Stimulated activated naive CD8-positive, alpha-beta T cell treated with anti-CD3 and anti-CD28 coated beads, Interleukin-15, Interleukin-2, amounts not matched to agents 100 ng/mL and 50 ng/mL, for 24 hours (primary cell): ENCODE data around the gene GLTPD2.
A peak's percentile ranks its signal among the peaks of the same experiment; 100 is the strongest.

ENCODE experiments used
- H3K27ac Mint-ChIP-seq: one replicate; pipeline ENCODE4 v1.8.0; 2021; ENCODE audit warnings: mild to moderate bottlenecking, mixed read lengths
- H3K27me3 Mint-ChIP-seq: one replicate; pipeline ENCODE4 v1.8.0; 2021; ENCODE audit warnings: mixed read lengths
- H3K36me3 Mint-ChIP-seq: one replicate; pipeline ENCODE4 v1.8.0; 2021; ENCODE audit warnings: low read depth, mixed read lengths
- H3K4me1 Mint-ChIP-seq: one replicate; pipeline ENCODE4 v1.8.0; 2021; ENCODE audit warnings: low read depth, mixed read lengths
- H3K4me3 Mint-ChIP-seq: one replicate; pipeline ENCODE4 v1.8.0; 2021; ENCODE audit warnings: mild to moderate bottlenecking, mixed read lengths
- H3K9me3 Mint-ChIP-seq: one replicate; pipeline ENCODE4 v1.8.0; 2021; ENCODE audit warnings: mixed read lengths

GLTPD2 gene

DNA sequence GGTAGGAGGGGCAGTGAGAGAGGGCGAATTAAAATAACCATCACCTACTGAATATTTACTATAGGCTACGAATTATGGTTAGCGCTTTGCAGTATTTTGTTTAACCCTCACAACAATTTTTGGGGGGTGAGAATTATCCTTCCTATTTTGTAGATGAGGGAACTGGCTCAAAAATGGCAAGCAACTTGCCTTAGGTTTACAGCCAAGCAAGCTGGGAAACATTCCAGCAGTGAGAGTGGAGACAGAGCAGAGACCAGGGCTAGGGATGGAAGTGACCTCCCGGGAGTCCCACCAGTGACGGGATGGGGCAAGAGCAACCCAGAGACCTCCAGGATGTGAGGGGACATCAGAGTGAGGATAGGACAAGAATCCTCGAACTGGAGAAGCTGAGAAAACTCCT, 2.2 kb upstream of the GLTPD2 start:
- no peak overlapping the region for H3K4me3 Mint-ChIP-seq
- H3K4me1 Mint-ChIP-seq = peaks cover 32% of the 10 kb centered on the region
- H3K9me3 Mint-ChIP-seq = no peaks in the 10 kb centered on the region
- no peaks in the 10 kb centered on the region for H3K36me3 Mint-ChIP-seq
- H3K27ac Mint-ChIP-seq = no peak overlapping the region
- peaks cover 59% of the 10 kb centered on the region for H3K27me3 Mint-ChIP-seq

- Mint-ChIP-seq H3K36me3 (no peaks in the 10 kb centered on the region), H3K27me3 (peaks cover 50% of the 10 kb centered on the region), H3K9me3 (no peaks in the 10 kb centered on the region), H3K27ac (no peak overlapping the region), H3K4me1 (peaks cover 32% of the 10 kb centered on the region), H3K4me3 (peak overlapping the region; percentile 38)
Observed at GRCh38 chr17:4788159-4788806, 481 bp upstream of the GLTPD2 start.

GRCh38 chr17:4789701-4789950, 862 bp downstream of the GLTPD2 start:
- H3K27me3 Mint-ChIP-seq = peaks cover 40% of the 10 kb centered on the region
- no peaks in the 10 kb centered on the region for H3K36me3 Mint-ChIP-seq
- H3K4me1 Mint-ChIP-seq = peaks cover 32% of the 10 kb centered on the region
- peak overlapping the region; percentile 78 for H3K4me3 Mint-ChIP-seq
- no peak overlapping the region for H3K27ac Mint-ChIP-seq
- no peaks in the 10 kb centered on the region for H3K9me3 Mint-ChIP-seq

DNA sequence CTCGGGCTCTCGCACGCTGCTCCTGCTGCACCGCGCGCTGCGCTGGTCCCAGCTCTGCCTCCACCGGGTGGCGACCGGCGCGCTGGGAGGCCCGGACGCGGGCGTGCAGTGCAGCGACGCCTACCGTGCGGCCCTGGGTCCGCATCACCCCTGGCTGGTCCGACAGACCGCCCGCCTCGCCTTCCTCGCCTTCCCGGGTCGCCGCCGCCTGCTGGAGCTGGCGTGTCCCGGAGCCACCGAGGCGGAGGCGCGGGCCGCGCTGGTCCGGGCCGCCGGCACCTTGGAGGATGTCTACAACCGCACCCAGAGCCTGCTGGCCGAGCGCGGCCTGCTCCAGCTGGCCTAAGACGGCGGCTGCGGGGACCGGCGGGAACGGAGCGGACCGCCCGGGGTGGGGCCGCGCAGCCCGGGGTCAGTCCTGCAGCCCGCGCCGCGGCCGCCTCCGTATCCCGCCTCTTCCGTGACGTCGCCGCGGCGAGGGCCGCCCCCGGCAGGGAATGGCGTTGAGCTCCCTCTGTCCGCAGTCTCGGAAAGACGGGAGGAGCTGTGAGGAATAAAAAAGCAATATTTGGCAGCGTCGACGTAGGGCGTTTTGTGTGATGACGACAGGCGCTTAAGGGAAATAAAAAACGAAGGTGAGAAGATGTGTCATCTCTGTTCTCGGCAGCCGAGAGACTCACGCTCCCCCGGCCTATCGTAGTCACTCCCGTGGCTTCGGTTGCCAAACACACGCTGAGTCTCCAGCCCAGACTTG, 1.4 kb downstream of the GLTPD2 start:
- peaks cover 32% of the 10 kb centered on the region for H3K4me1 Mint-ChIP-seq
- H3K27ac Mint-ChIP-seq = peak overlapping the region; percentile 70
- no peaks in the 10 kb centered on the region for H3K36me3 Mint-ChIP-seq
- peak overlapping the region; percentile 78 for H3K4me3 Mint-ChIP-seq
- H3K27me3 Mint-ChIP-seq = peaks cover 37% of the 10 kb centered on the region
- H3K9me3 Mint-ChIP-seq = no peaks in the 10 kb centered on the region

GRCh38 chr17:4790705-4791088, 1.9 kb downstream of the GLTPD2 start:
- Mint-ChIP-seq H3K4me1 (peaks cover 27% of the 10 kb centered on the region), H3K27ac (peak overlapping the region; percentile 70), H3K4me3 (peak overlapping the region; percentile 75), H3K27me3 (peaks cover 33% of the 10 kb centered on the region), H3K9me3 (no peaks in the 10 kb centered on the region), H3K36me3 (no peaks in the 10 kb centered on the region)

GRCh38 chr17:4795168-4795567, 6.4 kb downstream of the GLTPD2 start:
- H3K27ac Mint-ChIP-seq = peak overlapping the region; percentile 98
- peaks cover 4% of the 10 kb centered on the region for H3K27me3 Mint-ChIP-seq
- H3K4me3 Mint-ChIP-seq = peak overlapping the region; percentile 100
- no peaks in the 10 kb centered on the region for H3K9me3 Mint-ChIP-seq
- H3K36me3 Mint-ChIP-seq = peaks cover 14% of the 10 kb centered on the region
- peaks cover 24% of the 10 kb centered on the region for H3K4me1 Mint-ChIP-seq

DNA sequence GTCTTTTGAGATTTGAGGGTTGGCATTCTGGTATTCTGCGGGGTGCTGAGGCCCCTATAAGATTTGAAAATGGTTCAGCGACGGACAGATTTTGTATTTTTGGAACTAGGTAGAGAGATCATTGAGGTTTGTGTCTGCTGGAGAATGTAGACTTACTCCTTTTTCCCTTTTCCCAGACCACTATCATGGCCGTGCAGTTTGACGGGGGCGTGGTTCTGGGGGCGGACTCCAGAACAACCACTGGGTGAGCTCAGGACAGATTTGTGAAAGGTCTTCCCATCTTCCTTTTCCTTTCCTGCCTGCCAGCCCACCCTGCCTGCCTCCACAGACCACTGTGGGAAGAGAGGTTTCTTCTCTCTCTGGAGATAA, 7.8 kb downstream of the GLTPD2 start:
- peaks cover 21% of the 10 kb centered on the region for H3K4me1 Mint-ChIP-seq
- H3K9me3 Mint-ChIP-seq = no peaks in the 10 kb centered on the region
- peak overlapping the region; percentile 100 for H3K4me3 Mint-ChIP-seq
- peak overlapping the region; percentile 98 for H3K27ac Mint-ChIP-seq
- H3K36me3 Mint-ChIP-seq = peaks cover 22% of the 10 kb centered on the region
- H3K27me3 Mint-ChIP-seq = peaks cover 4% of the 10 kb centered on the region

DNA sequence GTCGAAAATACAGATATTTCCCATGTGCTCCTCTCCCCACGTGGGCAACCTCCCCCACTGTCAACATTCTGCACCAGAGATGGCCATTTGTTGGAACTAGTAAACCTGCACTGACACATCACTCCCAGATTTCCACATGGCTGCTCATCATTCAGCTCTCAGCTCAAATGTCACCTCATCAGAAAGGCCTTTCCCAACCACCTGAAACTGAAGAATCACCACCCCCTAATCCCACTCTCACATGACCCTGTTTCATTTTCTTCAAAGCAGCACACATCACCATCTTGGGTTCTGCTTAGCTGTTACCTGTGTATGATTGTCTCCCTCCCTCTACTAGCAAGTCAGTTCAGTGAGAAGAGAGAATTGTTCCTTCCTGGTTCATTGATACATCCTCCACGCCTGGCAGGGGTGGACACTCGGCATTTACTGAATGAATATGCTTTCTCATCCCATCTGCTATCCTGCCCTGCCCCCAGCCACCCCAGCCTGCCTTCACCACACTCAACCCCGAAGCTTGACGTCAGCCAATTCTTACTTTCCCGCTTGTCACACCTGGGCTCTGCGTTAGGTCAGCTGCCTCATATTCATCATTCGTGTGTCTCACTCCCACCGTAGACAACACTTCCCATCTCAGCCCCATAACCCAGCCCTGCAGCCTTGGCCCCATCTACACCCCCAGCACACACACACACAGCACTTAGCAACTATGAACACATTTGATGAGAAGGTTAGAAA, 11.9 kb downstream of the GLTPD2 start:
- Mint-ChIP-seq H3K4me3 (no peak overlapping the region), H3K27ac (peak overlapping the region; percentile 10), H3K27me3 (no peaks in the 10 kb centered on the region), H3K4me1 (peaks cover 21% of the 10 kb centered on the region), H3K9me3 (no peaks in the 10 kb centered on the region), H3K36me3 (peaks cover 22% of the 10 kb centered on the region)

DNA sequence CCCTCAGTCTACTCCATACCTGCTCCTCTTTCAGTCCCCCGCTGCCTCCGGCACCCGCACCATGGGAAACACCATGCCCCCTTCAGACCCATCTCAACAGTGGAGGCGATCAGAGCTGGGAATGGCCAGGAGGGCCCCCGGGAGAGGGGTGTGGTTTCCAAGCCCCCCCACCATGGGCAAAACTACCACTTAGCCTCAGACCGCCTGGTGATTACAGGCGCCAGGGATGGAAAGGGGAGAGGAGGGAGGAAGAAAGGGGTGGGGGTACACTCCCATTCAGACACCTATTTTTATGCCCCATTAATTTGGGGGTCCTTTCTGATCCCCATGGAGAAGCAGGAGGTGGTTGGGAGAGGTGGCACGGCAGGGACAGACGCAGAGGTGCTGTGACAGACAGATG, 13.5 kb downstream of the GLTPD2 start, which contains the start of gene C17orf114:
TSS of gene C17orf114 (minus strand) at position 101 of the 400 bp plus-strand sequence.
- Mint-ChIP-seq H3K27ac (no peak within 1 kb of the TSS), H3K27me3 (no peaks in the 10 kb centered on the region), H3K9me3 (no peaks in the 10 kb centered on the region), H3K4me3 (no peak within 1 kb of the TSS), H3K4me1 (peaks cover 15% of the 10 kb centered on the region), H3K36me3 (peaks cover 22% of the 10 kb centered on the region)

- H3K4me3 Mint-ChIP-seq = peak overlapping the region; percentile 77
- H3K27ac Mint-ChIP-seq = no peak overlapping the region
- H3K9me3 Mint-ChIP-seq = no peaks in the 10 kb centered on the region
- H3K27me3 Mint-ChIP-seq = no peaks in the 10 kb centered on the region
- no peaks in the 10 kb centered on the region for H3K36me3 Mint-ChIP-seq
- peaks cover 11% of the 10 kb centered on the region for H3K4me1 Mint-ChIP-seq
Observed at GRCh38 chr17:4806456-4806776, 17.7 kb downstream of the GLTPD2 start.

GRCh38 chr17:4806777-4807604, 18.2 kb downstream of the GLTPD2 start, which contains the start of gene PLD2:
Gene PLD2, plus strand, starts transcription at chr17:4807152. Its CDS starts 621 bp downstream, at chr17:4807773.
- Mint-ChIP-seq H3K4me1 (peaks cover 11% of the 10 kb centered on the region), H3K36me3 (no peaks in the 10 kb centered on the region), H3K9me3 (no peaks in the 10 kb centered on the region), H3K27me3 (no peaks in the 10 kb centered on the region), H3K4me3 (peak within 1 kb of the TSS; percentile 77), H3K27ac (no peak within 1 kb of the TSS)

- Mint-ChIP-seq H3K4me3 (peak overlapping the region; percentile 70), H3K9me3 (no peaks in the 10 kb centered on the region), H3K36me3 (no peaks in the 10 kb centered on the region), H3K27me3 (no peaks in the 10 kb centered on the region), H3K27ac (no peak overlapping the region), H3K4me1 (peaks cover 11% of the 10 kb centered on the region)
Observed at GRCh38 chr17:4807605-4808377, 19.0 kb downstream of the GLTPD2 start.

DNA sequence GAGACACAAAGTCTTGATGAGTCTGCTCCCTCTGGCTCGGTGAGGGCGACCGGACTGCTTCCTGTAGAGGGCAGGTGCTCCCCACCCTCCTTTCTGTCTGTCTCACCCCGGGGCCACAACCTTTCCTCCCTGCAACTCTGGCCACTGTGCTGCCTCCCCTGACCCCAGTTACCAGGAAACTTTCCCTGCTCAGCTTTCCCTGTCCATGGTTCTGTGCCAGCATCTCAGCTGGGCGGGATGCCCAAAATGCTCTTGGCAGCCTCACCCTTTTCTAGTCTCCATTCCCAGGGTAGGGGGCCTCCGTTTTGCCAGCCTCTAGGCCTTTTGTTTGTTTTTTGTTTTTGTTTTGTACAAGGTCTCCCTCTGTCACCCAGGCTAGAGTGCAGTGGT, 19.6 kb downstream of the GLTPD2 start:
- no peak overlapping the region for H3K27ac Mint-ChIP-seq

GRCh38 chr17:4810696-4811290, 22.0 kb downstream of the GLTPD2 start:
- Mint-ChIP-seq H3K36me3 (no peaks in the 10 kb centered on the region), H3K27ac (no peak overlapping the region), H3K27me3 (no peaks in the 10 kb centered on the region), H3K4me3 (no peak overlapping the region), H3K9me3 (no peaks in the 10 kb centered on the region), H3K4me1 (peaks cover 11% of the 10 kb centered on the region)

More for the DNA sequence above, 19.6 kb downstream of the GLTPD2 start:
- Mint-ChIP-seq H3K4me3 (peak overlapping the region; percentile 49), H3K27me3 (no peaks in the 10 kb centered on the region), H3K36me3 (no peaks in the 10 kb centered on the region), H3K9me3 (no peaks in the 10 kb centered on the region), H3K4me1 (peaks cover 11% of the 10 kb centered on the region)
